Raji (cell line): ENCODE results near the gene CYTH2.

Experiments used
- POLR2A ChIP-seq: IDR thresholded peaks from 2 replicates; pipeline ENCODE4 v1.6.1; 2011; ENCODE audit warnings: low read depth, low read length, control low read depth; ENCODE audit not compliant: insufficient read depth

CYTH2 gene

DNA sequence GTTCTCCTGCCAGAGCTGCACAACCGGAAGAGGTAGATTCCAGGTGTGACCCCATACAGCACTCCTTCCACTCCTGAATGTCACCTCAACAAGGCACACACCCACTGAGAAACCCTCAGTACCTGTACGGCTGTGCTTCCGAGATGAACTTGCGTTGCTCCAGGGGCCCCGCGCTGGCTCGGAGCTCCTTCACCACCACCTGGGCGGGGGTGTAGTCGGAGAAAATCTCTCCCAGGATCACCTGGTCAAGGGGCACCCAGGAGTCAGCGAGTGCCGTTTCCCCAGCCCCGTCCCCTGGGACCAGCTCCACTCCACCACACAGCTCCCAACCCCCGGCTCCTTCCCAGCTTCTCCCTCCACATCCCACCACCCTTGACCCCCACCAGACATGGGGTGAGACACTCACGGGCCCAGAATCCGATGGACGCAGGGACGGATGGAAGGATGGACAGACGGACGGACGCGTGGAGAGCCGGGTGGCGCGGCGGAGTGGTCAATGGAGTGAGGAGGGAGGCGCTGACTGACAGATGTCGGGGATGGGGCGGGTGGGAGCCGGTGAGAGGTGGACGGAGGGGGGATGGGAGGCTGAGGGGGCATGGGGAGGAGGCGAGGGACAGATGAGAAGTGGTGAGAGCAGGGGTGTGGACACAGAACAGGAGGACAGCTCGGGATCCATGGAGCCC, 39.7 kb downstream of the CYTH2 start:
- TF ChIP-seq POLR2A, result no peak

DNA sequence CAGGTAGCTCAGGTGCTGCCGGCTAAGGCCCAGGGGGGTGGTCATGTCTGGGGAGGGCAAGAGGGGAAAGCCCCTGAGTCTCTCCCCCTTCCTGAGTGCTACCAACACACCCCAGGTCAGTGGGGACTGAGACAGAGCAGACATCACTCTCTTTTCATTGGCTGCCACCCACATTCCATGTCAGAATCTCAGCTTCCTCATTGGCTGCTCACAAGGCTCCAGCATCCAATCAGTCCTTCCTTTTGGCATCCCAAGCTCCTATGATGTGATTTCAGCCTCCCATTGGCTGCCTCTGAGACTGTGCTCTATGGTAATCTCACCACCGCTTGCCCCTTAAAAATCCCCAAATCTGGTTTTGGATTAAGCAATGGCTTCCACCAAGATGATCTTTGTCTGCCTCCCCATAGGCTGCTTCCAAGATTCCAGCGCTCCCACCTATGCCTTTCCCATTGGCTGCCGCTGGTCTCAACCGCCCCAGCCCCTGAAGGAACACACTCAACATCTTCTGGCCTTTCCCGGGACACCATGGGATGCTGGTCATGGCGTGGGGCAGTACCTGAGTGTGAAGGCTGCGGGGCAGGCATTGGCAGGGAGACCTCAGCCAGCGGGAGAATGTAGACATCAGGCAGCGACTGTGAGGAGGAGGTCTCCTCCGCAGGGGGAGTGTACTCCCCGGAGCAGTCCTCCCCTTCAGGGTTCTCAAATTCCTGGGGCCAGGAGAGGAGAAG, 40.5 kb downstream of the CYTH2 start:
- TF ChIP-seq POLR2A, result no peak

DNA sequence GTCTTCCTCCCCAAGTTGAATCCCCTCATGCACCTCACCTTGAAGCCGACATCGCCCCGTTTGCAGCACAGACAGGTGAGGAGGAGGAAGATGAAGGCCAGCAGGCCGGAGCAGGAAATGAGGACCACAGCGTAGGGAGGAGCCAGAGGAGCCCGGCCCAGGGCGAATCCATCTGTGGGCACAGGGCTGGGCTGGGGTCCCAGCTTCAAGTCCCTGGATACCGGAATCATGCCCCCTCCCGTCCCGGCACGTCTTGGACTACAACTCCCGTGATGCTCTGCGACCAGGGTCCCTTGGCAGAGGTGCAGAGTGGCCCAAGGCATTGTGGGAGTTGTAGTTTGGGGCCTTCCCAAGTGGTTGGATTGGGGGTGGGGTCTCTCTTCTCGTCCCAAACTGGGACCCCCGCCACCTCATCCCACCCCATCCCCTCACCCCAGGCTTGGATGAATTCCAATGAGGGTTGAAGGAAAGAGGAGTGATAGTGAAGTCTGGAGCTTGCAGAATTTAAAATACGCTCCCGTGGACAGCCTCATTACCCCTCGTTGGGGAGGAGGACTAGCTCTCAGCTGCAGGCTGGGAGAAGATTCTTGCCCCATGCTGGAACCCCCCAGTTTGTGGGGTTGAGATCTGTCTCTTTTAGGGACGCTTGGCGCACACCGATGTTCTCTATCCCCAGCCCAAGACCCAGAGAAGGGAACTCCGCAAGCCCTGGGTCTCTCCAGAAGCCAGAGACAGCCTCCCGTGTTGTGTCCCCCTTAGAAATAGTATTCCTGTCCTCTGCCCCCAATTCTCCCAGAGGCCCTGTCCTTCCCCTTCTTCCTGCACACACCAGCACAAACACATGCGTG, 41.5 kb downstream of the CYTH2 start:
- no peak for TF ChIP-seq POLR2A

DNA sequence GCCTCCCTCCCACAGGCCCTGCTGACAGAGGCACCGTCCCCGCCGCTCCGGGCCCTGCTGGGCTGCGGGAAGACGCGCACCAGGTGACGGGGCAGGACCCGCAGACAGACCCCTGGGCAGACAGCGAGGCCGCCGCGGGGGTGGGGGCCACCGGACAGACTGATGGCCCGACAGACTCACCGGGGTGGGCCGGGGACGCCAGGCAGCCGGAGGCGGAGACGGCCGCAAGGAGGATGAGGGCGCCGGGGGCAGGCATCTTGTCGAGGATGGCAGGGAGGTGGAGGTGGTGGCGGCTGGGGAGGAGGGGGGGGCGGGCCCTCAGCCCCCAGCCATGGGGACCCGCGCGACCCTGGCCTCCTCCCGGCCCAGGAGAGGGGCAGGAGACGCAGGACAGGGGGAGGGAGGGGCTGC, 42.2 kb downstream of the CYTH2 start:
- no peak for TF ChIP-seq POLR2A

DNA sequence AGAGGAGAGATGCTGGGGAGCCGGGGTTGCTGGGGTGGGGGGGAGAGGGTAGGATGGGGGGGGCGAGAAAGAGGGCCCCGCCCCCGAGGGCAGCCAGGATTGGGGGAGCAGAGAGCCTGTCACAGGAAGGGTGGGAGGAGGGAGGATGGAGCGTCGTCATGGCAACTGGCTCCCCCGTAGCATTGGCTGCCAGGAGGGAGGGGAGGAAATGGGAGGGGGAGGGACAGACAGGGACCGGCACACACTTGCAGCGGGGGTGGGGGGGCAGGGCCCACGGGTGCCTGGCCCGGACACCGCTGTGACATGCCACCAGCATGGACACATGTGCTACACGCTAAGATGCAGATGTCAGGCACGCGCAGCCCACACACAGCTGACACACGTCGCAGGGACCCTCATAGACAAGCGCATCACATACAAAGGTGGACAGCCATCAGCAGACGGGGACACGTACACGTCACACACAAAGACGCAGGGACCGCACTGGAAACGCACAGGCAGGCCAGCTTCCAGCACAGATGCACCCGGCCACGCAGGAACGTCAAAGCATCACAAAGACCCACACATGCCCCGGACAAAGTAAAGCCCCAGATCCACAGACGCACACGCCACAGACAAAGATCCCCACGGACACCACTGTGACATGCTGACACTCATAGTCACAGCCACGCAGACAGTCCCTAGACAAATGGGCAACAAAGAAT, 42.8 kb downstream of the CYTH2 start, which contains the start of gene LMTK3:
Gene LMTK3, minus strand, starts transcription at position 36 of the 704 bp plus-strand sequence. CDS start 259 bp downstream, outside the sequence.
- TF ChIP-seq POLR2A, result no peak

DNA sequence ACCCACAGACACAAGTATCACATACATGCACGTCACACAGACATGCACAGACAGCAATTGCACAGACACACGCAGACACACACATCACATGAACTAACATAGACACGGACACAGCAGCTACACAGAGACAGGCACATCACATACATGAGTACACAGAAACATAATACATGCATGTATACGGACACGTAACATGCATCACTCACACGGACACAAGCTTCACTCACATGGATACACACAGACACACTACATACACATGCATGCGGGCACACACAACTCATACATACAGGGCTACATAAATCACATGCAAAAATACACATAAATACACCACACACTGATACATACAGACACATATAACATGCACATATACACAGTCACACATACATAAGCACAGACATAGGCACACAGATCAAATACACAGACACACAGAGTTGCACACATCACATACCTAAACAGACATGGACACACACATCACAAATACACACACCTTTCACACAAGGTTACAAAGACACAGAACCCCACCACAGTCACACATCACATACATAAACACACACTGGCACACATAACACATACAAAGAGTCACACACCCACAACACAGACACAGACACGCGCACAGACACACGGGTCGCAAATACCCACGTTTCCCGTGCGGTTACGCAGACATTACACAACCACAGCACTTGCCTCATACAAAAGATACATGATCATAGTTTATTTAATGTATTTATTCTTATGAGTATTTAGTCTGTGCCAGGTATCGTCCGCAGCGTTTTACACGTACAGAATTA, 43.5 kb downstream of the CYTH2 start:
- TF ChIP-seq POLR2A, result no peak

DNA sequence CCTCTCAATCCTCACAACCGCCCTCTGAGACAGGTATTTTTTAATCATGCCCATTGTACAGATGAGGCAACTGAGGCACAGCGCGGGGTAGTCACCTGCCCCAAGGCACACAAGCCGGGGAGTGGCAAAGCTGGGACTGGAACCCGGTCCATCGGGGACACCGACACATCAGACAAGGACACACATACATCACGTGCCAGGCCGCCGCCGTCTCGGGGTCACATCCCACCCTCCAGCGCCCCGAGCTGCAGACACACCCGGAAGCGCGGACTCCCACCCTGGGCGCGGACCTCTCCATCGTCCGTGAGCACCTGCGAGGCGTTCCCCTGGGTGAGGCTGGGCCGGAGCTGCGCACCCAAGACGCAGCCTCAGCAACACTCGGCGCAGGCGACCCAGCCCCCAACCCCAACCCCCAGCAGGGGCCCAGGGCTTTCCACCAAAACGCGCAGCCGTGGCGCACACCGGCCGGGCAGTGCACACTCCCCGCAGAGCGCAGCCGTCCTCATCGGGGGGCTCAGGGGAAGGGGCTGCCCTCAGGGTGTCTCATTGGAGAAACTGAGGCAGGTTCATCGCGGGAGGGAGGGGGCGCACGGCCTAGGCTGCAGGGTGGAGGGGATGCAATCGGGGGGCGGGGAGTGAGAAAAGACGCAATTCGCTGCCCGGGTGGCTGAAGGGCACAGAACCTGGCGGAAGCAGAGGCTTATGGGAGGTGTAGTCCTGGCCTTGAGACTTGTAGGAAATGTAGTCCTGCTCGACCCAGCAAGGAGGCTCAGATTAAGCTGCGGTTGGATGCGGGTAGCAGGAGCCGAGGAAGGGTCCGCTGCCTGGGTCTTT, 44.3 kb downstream of the CYTH2 start:
- TF ChIP-seq POLR2A, result no peak; the same call in 1 of the 2 replicates

DNA sequence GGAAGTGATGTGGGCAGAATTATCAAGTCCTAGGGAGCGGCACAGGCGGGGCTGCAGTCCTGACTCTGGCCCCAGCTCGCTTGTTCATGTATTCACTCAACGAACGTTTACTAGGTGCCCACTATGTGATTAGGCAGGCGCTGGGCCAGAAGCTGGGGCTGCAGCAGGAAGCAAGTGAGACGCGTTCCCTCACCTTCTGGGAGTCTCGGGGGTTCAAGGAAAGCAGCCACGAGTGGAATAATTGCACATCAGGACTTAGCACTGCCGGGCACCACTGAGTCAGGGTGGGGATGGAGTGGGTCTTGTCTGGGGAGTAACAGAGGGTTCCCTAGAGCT, 44.9 kb downstream of the CYTH2 start:
- no peak for TF ChIP-seq POLR2A

DNA sequence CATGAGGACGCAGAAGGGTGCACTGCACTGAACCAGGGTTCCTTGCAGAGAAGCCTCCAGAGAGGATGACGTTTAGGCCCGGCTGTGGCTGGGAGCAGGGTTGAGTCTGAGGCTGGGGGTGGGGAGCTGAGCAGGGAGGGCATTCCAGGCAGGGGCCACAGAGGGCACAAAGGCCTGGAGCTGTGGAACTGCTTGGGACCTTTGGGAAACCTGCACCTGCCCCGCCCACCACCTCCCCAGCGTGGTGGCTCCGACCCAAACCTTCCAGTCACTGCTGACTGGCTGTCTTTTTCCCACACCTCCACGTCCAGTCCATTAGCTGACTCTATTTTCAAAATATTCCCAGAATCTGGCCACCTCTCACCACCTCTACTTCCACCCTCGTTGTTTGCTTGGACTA, 47.4 kb downstream of the CYTH2 start:
- no peak for TF ChIP-seq POLR2A

DNA sequence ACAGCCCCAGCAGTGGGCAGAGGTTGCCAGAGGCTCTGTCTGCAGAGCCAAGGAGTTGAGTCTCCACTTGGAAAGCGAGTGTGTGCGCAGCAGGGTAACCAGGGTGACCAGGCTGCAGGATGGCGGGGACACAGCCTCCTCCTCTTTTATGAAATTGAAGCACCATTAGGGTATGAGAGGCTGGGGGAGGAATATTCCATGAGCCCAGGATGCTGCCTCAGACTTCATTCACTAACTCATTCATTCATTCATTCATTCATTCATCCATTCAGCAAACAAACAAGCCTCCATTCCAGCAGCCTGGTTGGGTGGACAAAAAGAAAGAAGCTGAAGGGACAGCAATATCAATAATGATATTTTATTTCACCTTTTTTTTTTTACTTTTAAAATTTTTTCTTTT, 49.0 kb downstream of the CYTH2 start:
- no peak for TF ChIP-seq POLR2A

DNA sequence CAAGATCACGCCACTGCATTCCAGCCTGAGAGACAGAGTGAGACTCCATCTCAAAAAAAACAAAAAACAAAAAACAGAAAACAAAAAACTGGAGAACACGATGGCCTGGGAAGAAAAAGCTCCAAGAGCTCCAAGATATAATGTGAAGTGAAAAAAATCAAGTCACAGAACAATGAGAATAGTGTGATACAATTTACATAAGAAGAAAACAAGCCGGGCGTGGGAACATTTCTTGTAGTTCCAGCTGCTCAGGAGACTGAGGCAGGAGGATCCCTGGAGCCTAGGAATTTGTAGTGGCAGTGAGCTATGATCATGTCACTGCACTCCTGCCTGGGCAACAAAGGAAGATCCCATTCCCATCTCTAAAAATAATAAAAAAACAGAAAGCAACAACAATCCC, 51.0 kb downstream of the CYTH2 start:
- TF ChIP-seq POLR2A, result no peak

DNA sequence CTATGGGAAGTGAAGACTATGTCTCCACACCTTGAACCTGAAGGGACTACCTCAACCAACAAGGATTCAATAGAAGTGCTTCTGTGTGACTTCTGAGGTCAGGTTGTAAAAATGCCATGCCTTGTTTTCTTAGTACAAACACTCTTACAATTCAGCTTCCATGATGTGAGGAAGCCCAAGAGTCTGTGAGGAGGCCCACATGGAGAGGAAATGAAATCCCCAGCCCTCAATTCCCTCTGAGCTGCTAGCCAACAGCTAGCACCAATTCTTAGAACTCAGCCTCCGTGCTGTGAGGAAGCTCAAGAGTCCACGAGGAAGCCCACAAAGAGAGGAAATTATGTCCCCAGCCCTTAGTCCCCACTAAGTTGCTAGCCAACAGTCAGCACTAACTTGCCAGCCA, 55.1 kb downstream of the CYTH2 start:
- TF ChIP-seq POLR2A, result no peak

DNA sequence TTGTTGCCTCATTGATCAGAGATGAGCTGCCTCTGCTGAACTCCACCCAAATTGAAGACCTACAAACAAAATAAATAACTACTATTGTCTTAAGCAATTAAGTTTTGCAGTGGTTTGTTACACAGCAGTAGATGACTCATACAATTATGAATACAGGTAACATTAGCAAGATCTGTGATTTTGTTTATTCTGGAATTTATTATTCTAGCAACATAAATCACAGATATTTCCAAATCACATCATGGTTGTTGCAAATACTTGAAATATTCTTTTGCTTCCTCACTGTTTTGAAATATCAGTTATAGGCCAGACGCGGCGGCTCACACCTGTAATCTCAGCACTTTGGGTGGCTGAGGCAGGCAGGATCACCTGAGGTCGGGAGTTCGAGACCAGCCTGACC, 55.6 kb downstream of the CYTH2 start:
- TF ChIP-seq POLR2A, result no peak

DNA sequence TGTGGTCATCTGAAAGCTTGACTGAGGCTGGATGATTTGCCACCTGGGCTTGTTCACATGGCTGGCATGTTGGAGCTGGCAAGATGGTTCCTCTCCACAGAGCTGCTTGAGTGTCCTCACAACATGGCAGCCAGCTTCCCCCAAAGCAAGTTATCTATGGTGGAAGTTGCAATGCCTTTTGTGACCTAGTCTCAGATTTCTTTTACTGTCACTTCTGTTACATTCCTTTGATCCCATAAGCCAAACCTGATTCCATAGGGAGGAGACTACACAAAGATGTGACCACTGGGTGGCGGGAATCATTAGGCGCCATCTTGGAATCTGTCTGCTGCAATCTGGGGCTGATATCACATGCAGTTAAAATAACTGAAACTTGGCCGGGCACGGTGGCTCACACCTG, 60.0 kb downstream of the CYTH2 start:
- no peak for TF ChIP-seq POLR2A
